K562 (cell line): ENCODE data around the gene RPL14. TPM values are rescaled to one million over a fixed set of nuclear protein-coding genes. Genes with fewer than 3 reads are reported as not detected.

Experiments used
- C11orf30 ChIP-seq: fragments of 450-650 bp; IDR thresholded peaks from 2 replicates; pipeline ENCODE4 v1.6.1; 2016; ENCODE audit warnings: low read depth, mild to moderate bottlenecking
- CBFB ChIP-seq: sonication (generic); formaldehyde crosslinking; IDR thresholded peaks from 2 replicates; pipeline ENCODE4 v1.4.0; 2020; ENCODE audit warnings: mild to moderate bottlenecking, missing genetic modification reagents
- ESRRB ChIP-seq: fragments of 250-450 bp; sonication (Bioruptor Pico); IDR thresholded peaks from 2 replicates; pipeline ENCODE4 v1.5.0; 2020; ENCODE audit warnings: mild to moderate bottlenecking, moderate library complexity, borderline replicate concordance
- ETV6 ChIP-seq, 3 experiments: fragments of 150-350 bp in 1 of 3; sonication (generic) in 1 of 3; formaldehyde crosslinking in 1 of 3; IDR thresholded peaks; 2 replicates each; pipeline versions ENCODE4 v1.6.1 to v1.8.0; 2014 to 2022; ENCODE audit warnings: borderline replicate concordance in 2 of 3, low read depth in 2 of 3, antibody characterized with exemption in 1 of 3, low read length in 1 of 3, mild to moderate bottlenecking in 1 of 3, missing genetic modification reagents in 1 of 3
- HCFC1 ChIP-seq: IDR thresholded peaks from 2 replicates; pipeline ENCODE4 v1.6.1; 2012; ENCODE audit warnings: low read depth, low read length, improper control_type of control experiment
- HLTF ChIP-seq: fragments of 450-650 bp; IDR thresholded peaks from 2 replicates; pipeline ENCODE4 v1.6.1; 2016
- HNRNPLL ChIP-seq: fragments of 200-400 bp; formaldehyde crosslinking; IDR thresholded peaks from 2 replicates; pipeline ENCODE4 v1.6.1; 2017; ENCODE audit warnings: low read length, low read depth, mild to moderate bottlenecking; ENCODE audit not compliant: poor library complexity, severe bottlenecking
- L3MBTL2 ChIP-seq: fragments of 450-650 bp; IDR thresholded peaks from 2 replicates; pipeline ENCODE4 v1.6.1; 2016; ENCODE audit warnings: mild to moderate bottlenecking, moderate library complexity
- MCM5 ChIP-seq: fragments of 450-650 bp; IDR thresholded peaks from 2 replicates; pipeline ENCODE4 v1.6.1; 2016; ENCODE audit warnings: low read depth
- MTA3 ChIP-seq: fragments of 450-650 bp; formaldehyde crosslinking; IDR thresholded peaks from 2 replicates; pipeline ENCODE4 v1.6.1; 2017; ENCODE audit warnings: mild to moderate bottlenecking, borderline replicate concordance
- POLR2A ChIP-seq: fragments of 450-650 bp; conservative IDR thresholded peaks from 2 replicates; pipeline ENCODE4 v1.6.1; 2016
- POLR3G ChIP-seq: IDR thresholded peaks from 2 replicates; pipeline ENCODE4 v1.6.1; 2011; ENCODE audit not compliant: insufficient read length, insufficient replicate concordance; ENCODE audit errors: extremely low read depth
- RCOR1 ChIP-seq, 2 experiments: IDR thresholded peaks; 2 replicates each; pipeline ENCODE4 v1.6.1; 2012; ENCODE audit warnings: low read depth in 2 of 2, low read length in 2 of 2, borderline replicate concordance in 1 of 2, improper control_type of control experiment in 1 of 2
- TAL1 ChIP-seq: fragments of 450-650 bp; IDR thresholded peaks from 2 replicates; pipeline ENCODE4 v1.6.1; 2016; ENCODE audit warnings: mild to moderate bottlenecking
- XRCC5 ChIP-seq: fragments of 200-400 bp; formaldehyde crosslinking; IDR thresholded peaks from 2 replicates; pipeline ENCODE4 v1.6.1; 2017; ENCODE audit warnings: low read depth, mild to moderate bottlenecking, low read length
- ZNF12 ChIP-seq: sonication (generic); formaldehyde crosslinking; IDR thresholded peaks from 2 replicates; pipeline ENCODE4 v1.4.0; 2020; ENCODE audit warnings: mild to moderate bottlenecking, missing genetic modification reagents
- polyA plus RNA-seq, 8 experiments: library from polyadenylated mRNA; depleted of rRNA in 4 of 8; stranded (reverse) in 5 of 8; unstranded in 3 of 8; fragments of >200 nt; fragmentation: Nextera tagmentation in 2 of 8; fragmentation: Illumina TruSeq in 1 of 8; extraction: Ambion mirVana in 2 of 8; extraction: Trizol in 1 of 8; gene quantifications; 2 replicates each; pipeline versions ENCODE4 v1.2.1 to v1.2.3, GENCODE V29; 2011 to 2014; ENCODE audit warnings: inconsistent platforms in 1 of 8, missing spikeins in 1 of 8
- total RNA-seq, 7 experiments: library from RNA; depleted of rRNA in 6 of 7; stranded (reverse); fragments of >200 nt in 6 of 7; fragmentation: Illumina TruSeq in 2 of 7; extraction: Trizol in 2 of 7; gene quantifications; 2 replicates each; pipeline versions ENCODE4 v1.2.1 to v1.2.3, GENCODE V29; 2011 to 2021; ENCODE audit warnings: low replicate concordance in 1 of 7
- TF ChIP-seq, protein P1 (sequence below): fragments of 250-450 bp; sonication (Bioruptor Pico); IDR thresholded peaks from 2 replicates; pipeline ENCODE4 v1.4.0; 2020; ENCODE audit warnings: mild to moderate bottlenecking
- TF ChIP-seq, protein P2 (sequence below): sonication (generic); formaldehyde crosslinking; IDR thresholded peaks from 2 replicates; pipeline ENCODE4 v1.8.0; 2022; ENCODE audit warnings: mild to moderate bottlenecking, low read depth, missing genetic modification reagents
- TF ChIP-seq, protein P3 (sequence below): fragments of 250-450 bp; sonication (Bioruptor Pico); IDR thresholded peaks from 2 replicates; pipeline ENCODE4 v1.4.0; 2020; ENCODE audit warnings: mild to moderate bottlenecking, moderate library complexity
- TF ChIP-seq, protein P4 (sequence below), 2 experiments: fragments of 450-650 bp in 1 of 2; sonication (generic) in 1 of 2; formaldehyde crosslinking in 1 of 2; IDR thresholded peaks in 1 of 2; conservative IDR thresholded peaks in 1 of 2; 2 replicates each; pipeline versions ENCODE4 v1.6.1 to v1.8.1; 2016 to 2023; ENCODE audit warnings: mild to moderate bottlenecking in 2 of 2, moderate library complexity in 2 of 2, inconsistent platforms in 1 of 2, missing genetic modification reagents in 1 of 2

RPL14 gene
- total and polyA plus RNA-seq, 9 of the 15 experiments (the other 6 are each of a cell fraction or from before 2014, with no cell fraction given), result 851 to 4,649 (median 2,133) TPM

DNA sequence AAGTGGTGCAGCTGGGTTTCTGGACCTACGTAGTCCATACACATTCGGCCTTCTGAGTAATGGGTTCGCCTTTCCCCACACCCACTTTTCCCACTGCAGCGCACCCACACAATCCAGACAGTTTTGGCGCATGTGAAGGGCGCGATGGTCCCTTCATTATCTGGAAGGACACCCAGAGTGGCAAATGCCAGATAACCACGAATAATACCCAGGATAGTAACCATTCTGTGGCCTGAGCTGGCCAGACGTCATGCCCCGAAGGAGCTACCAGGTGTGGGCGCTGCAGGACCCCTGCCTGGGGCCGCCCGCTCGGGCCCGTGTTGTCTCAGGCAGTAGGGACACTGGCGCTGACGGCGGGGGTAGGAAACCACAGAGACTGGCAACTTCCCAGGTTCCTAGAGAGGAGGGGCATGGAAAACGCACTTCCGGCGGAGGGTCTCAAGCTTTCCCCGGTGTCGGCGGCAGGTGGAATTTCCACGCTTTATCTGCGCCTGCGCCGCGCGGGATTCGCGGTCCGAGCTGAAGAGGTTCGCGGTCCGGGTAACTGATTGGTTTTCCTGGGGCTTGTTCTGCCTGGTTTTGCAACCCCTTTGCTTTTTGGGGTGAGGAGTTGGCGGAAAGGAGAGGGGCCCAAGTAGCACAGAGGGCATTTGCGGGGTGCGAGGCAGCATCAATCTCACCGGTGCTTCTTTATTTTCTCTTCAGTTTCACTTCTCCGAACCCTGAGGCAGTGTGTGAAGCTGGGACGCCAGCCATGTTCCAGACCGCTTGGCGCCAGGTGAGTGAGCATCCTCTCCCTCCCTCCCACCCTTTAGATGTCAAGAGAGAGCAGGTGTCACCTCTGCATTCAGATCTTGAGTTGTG is 48.7 kb downstream of the RPL14 start, which contains the start of gene ZNF620 (continued):
- TF ChIP-seq L3MBTL2 (peak; percentile 77), HNRNPLL (no peak), XRCC5 (0 out of 2 replicates have a peak, but pooled peaks have one; percentile 19), HCFC1 (peak; percentile 27; the same call in 1 of the 2 replicates), POLR2A (peak; percentile 74), HLTF (no peak), TAL1 (no peak), ETV6 (IDR thresholded peaks at IDR 0.05; ENCODE audit: borderline replicate concordance in 1 of 2, low read depth in 2 of 2, low read length in 1 of 2) (no peak), ETV6 (CRISPR knock-in tag; IDR thresholded peaks at IDR 0.05; ENCODE audit: borderline replicate concordance) (no peak), C11orf30 (peak; percentile 24; the same call in 1 of the 2 replicates), MTA3 (peak; percentile 73; the same call in 1 of the 2 replicates), CBFB (0 out of 2 replicates have a peak, but pooled peaks have one; percentile 84), MCM5 (no peak), ZNF12 (peak; percentile 44), RCOR1 (IDR thresholded peaks at IDR 0.05; ENCODE audit: borderline replicate concordance in 1 of 2, low read depth in 2 of 2, low read length in 2 of 2) (0 out of 4 replicates have a peak, but pooled peaks of 1 of the 2 experiments have one; percentile 7), ESRRB (CRISPR knock-in tag) (no peak), POLR3G (no peak)
- TF ChIP-seq, protein P1, sequence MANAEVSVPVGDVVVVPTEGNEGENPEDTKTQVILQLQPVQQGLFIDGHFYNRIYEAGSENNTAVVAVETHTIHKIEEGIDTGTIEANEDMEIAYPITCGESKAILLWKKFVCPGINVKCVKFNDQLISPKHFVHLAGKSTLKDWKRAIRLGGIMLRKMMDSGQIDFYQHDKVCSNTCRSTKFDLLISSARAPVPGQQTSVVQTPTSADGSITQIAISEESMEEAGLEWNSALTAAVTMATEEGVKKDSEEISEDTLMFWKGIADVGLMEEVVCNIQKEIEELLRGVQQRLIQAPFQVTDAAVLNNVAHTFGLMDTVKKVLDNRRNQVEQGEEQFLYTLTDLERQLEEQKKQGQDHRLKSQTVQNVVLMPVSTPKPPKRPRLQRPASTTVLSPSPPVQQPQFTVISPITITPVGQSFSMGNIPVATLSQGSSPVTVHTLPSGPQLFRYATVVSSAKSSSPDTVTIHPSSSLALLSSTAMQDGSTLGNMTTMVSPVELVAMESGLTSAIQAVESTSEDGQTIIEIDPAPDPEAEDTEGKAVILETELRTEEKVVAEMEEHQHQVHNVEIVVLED (CRISPR knock-in tag), result peak; percentile 10; the same call in 1 of the 2 replicates
- TF ChIP-seq, protein P2, sequence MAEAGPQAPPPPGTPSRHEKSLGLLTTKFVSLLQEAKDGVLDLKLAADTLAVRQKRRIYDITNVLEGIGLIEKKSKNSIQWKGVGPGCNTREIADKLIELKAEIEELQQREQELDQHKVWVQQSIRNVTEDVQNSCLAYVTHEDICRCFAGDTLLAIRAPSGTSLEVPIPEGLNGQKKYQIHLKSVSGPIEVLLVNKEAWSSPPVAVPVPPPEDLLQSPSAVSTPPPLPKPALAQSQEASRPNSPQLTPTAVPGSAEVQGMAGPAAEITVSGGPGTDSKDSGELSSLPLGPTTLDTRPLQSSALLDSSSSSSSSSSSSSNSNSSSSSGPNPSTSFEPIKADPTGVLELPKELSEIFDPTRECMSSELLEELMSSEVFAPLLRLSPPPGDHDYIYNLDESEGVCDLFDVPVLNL (CRISPR knock-in tag), result no peak
- TF ChIP-seq, protein P3, sequence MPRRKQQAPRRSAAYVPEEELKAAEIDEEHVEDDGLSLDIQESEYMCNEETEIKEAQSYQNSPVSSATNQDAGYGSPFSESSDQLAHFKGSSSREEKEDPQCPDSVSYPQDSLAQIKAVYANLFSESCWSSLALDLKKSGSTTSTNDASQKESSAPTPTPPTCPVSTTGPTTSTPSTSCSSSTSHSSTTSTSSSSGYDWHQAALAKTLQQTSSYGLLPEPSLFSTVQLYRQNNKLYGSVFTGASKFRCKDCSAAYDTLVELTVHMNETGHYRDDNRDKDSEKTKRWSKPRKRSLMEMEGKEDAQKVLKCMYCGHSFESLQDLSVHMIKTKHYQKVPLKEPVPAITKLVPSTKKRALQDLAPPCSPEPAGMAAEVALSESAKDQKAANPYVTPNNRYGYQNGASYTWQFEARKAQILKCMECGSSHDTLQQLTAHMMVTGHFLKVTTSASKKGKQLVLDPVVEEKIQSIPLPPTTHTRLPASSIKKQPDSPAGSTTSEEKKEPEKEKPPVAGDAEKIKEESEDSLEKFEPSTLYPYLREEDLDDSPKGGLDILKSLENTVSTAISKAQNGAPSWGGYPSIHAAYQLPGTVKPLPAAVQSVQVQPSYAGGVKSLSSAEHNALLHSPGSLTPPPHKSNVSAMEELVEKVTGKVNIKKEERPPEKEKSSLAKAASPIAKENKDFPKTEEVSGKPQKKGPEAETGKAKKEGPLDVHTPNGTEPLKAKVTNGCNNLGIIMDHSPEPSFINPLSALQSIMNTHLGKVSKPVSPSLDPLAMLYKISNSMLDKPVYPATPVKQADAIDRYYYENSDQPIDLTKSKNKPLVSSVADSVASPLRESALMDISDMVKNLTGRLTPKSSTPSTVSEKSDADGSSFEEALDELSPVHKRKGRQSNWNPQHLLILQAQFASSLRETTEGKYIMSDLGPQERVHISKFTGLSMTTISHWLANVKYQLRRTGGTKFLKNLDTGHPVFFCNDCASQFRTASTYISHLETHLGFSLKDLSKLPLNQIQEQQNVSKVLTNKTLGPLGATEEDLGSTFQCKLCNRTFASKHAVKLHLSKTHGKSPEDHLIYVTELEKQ (CRISPR knock-in tag), result no peak
- TF ChIP-seq, protein P4, sequence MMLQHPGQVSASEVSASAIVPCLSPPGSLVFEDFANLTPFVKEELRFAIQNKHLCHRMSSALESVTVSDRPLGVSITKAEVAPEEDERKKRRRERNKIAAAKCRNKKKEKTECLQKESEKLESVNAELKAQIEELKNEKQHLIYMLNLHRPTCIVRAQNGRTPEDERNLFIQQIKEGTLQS (IDR thresholded peaks at IDR 0.05), result no peak
- TF ChIP-seq, protein P4 (CRISPR knock-in tag; conservative IDR thresholded peaks at IDR 0.05), result no peak
